GM12878 (cell line): ENCODE data around the gene LMLN.

Source experiments
- ASH2L ChIP-seq: fragments of 300-600, 200-600 bp; sonication (generic); IDR thresholded peaks from 2 replicates; pipeline ENCODE4 v1.6.1; 2017; ENCODE audit warnings: low read depth, mild to moderate bottlenecking, borderline replicate concordance
- DPF2 ChIP-seq: fragments of 450-650 bp; IDR thresholded peaks from 2 replicates; pipeline ENCODE4 v1.6.1; 2017; ENCODE audit warnings: mild to moderate bottlenecking
- EZH2 ChIP-seq: IDR thresholded peaks from 2 replicates; pipeline ENCODE4 v1.6.1; 2012; ENCODE audit warnings: low read depth, mild to moderate bottlenecking, control low read depth, inconsistent platforms, low read length, borderline replicate concordance; ENCODE audit not compliant: control insufficient read depth
- FOS ChIP-seq: IDR thresholded peaks from 3 replicates; pipeline ENCODE4 v1.6.1; 2011; ENCODE audit warnings: borderline replicate concordance; ENCODE audit not compliant: insufficient read length; ENCODE audit errors: extremely low read depth
- POLR2A ChIP-seq: IDR thresholded peaks from 2 replicates; pipeline ENCODE4 v1.6.1; 2011; ENCODE audit warnings: low read depth, mild to moderate bottlenecking, low read length
- POLR2AphosphoS2 ChIP-seq: IDR thresholded peaks from 2 replicates; pipeline ENCODE4 v1.6.1; 2011; ENCODE audit warnings: low read depth, mild to moderate bottlenecking, low read length, improper control_type of control experiment, moderate library complexity
- POLR2AphosphoS5 ChIP-seq: IDR thresholded peaks from 2 replicates; pipeline ENCODE4 v1.6.1; 2011; ENCODE audit warnings: mild to moderate bottlenecking, low read length, inconsistent platforms
- SPI1 ChIP-seq: IDR thresholded peaks from 2 replicates; pipeline ENCODE4 v1.6.1; 2011; ENCODE audit warnings: low read depth, mild to moderate bottlenecking, low read length, moderate library complexity, borderline replicate concordance; ENCODE audit not compliant: insufficient read depth
- STAT1 ChIP-seq: fragments of 450-650 bp; conservative IDR thresholded peaks from 2 replicates; pipeline ENCODE4 v1.6.1; 2014; ENCODE audit warnings: antibody characterized with exemption, mild to moderate bottlenecking
- ZBTB11 ChIP-seq: fragments of 450-650 bp; formaldehyde crosslinking; IDR thresholded peaks from 2 replicates; pipeline ENCODE4 v1.5.0; 2022; ENCODE audit warnings: mild to moderate bottlenecking, missing genetic modification characterization
- ZNF592 ChIP-seq: fragments of 450-650 bp; IDR thresholded peaks from 2 replicates; pipeline ENCODE4 v1.6.1; 2017; ENCODE audit warnings: mild to moderate bottlenecking, moderate library complexity

GRCh38 chr3:198062068-198062465, 102.0 kb downstream of the LMLN start:
- no peak for TF ChIP-seq FOS
- no peak for TF ChIP-seq ZBTB11 (CRISPR knock-in tag)
- no peak for TF ChIP-seq EZH2
- TF ChIP-seq POLR2AphosphoS2 = no peak
- no peak for TF ChIP-seq SPI1
- no peak for TF ChIP-seq ASH2L
- TF ChIP-seq DPF2 = no peak
- TF ChIP-seq ZNF592 = no peak
- no peak for TF ChIP-seq POLR2A
- TF ChIP-seq STAT1 = no peak
- no peak for TF ChIP-seq POLR2AphosphoS5
